Measurements from ENCODE around the gene FKBP2. TPM values are rescaled to one million over a fixed set of nuclear protein-coding genes. Genes with fewer than 3 reads are reported as not detected.

Gene FKBP2
- total RNA-seq, 1 donor from 2014 or later, result 54.7 TPM

- Mint-ChIP-seq H3K36me3 (ENCODE audit: unreplicated experiment) (peaks cover 16% of the 10 kb centered on the region), H3K27me3 (ENCODE audit: unreplicated experiment) (no peaks in the 10 kb centered on the region), H3K9me3 (ENCODE audit: unreplicated experiment) (no peaks in the 10 kb centered on the region), H3K27ac (ENCODE audit: unreplicated experiment) (peak overlapping the region; percentile 68), H3K4me1 (ENCODE audit: unreplicated experiment) (peaks cover 9% of the 10 kb centered on the region), H3K4me3 (ENCODE audit: unreplicated experiment) (no peak overlapping the region)
- TF ChIP-seq CTCF (IDR thresholded peaks at IDR 0.05), result peak; percentile 11
- no peak for DNase-seq (ENCODE audit: extremely low spot score, unreplicated experiment)
Measured at GRCh38 chr11:64263021-64263946, 22.4 kb downstream of the FKBP2 start.

DNA sequence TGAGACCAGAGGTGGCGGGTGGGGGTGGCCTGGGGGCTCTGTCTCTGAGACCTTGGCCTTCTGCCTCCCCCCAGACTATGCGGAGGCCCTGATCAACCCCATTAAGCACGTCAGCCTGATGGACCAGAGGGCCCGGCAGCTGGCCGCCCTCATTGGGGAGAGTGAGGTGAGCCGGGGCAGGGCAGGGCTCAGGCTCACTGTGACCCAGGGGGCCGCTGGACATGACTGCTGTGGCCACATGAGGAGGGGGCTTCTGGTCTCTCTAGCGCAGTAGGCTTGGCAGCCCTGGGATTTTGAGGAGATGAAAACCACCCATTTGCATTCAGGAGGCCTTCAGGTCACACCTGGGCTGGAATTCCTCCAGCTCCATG is 23.0 kb downstream of the FKBP2 start:
- Mint-ChIP-seq H3K4me1 (ENCODE audit: unreplicated experiment) (peaks cover 16% of the 10 kb centered on the region), H3K9me3 (ENCODE audit: unreplicated experiment) (no peaks in the 10 kb centered on the region), H3K27ac (ENCODE audit: unreplicated experiment) (no peak overlapping the region), H3K36me3 (ENCODE audit: unreplicated experiment) (peaks cover 16% of the 10 kb centered on the region), H3K4me3 (ENCODE audit: unreplicated experiment) (no peak overlapping the region), H3K27me3 (ENCODE audit: unreplicated experiment) (no peaks in the 10 kb centered on the region)
- no peak for TF ChIP-seq CTCF (IDR thresholded peaks at IDR 0.05)
- no peak for DNase-seq (ENCODE audit: extremely low spot score, unreplicated experiment)

DNA sequence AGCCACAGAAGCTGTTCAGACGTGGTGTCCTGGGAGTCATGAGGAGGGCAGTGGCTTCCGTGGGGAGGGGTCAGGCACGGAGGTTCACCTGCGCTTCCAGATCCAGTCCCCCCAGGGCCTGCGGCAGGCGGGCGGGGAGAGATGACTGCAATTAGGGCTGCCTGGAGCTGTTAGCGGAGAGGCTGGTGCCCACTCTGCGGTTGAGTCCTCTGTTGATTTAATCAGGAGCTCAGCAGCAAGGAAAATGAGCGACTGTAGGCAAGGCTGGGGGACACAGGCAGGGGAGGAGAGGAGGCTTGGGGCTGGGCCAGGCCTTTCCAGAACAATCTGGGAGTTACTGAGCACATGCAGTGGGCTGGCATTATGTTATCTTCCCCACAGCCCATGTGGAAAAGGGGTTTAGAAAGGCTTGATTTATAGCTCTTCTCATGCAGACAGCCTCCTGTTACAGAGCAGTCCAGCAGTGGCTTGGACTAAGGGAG is 23.5 kb downstream of the FKBP2 start:
- Mint-ChIP-seq H3K9me3 (ENCODE audit: unreplicated experiment) (no peaks in the 10 kb centered on the region), H3K27me3 (ENCODE audit: unreplicated experiment) (no peaks in the 10 kb centered on the region), H3K4me3 (ENCODE audit: unreplicated experiment) (no peak overlapping the region), H3K27ac (ENCODE audit: unreplicated experiment) (no peak overlapping the region), H3K4me1 (ENCODE audit: unreplicated experiment) (peaks cover 19% of the 10 kb centered on the region), H3K36me3 (ENCODE audit: unreplicated experiment) (peaks cover 14% of the 10 kb centered on the region)
- no peak for TF ChIP-seq CTCF (IDR thresholded peaks at IDR 0.05)
- DNase-seq (ENCODE audit: extremely low spot score, unreplicated experiment), result no peak

GRCh38 chr11:64265176-64266160 is 24.6 kb downstream of the FKBP2 start:
- Mint-ChIP-seq H3K4me1 (ENCODE audit: unreplicated experiment) (peaks cover 19% of the 10 kb centered on the region), H3K36me3 (ENCODE audit: unreplicated experiment) (peaks cover 6% of the 10 kb centered on the region), H3K27me3 (ENCODE audit: unreplicated experiment) (no peaks in the 10 kb centered on the region), H3K9me3 (ENCODE audit: unreplicated experiment) (no peaks in the 10 kb centered on the region), H3K4me3 (ENCODE audit: unreplicated experiment) (no peak overlapping the region), H3K27ac (ENCODE audit: unreplicated experiment) (no peak overlapping the region)
- no peak for TF ChIP-seq CTCF (IDR thresholded peaks at IDR 0.05)
- DNase-seq (ENCODE audit: extremely low spot score, unreplicated experiment), result no peak

Data from osteocyte (in vitro differentiated cells).